Fibroblast of pulmonary artery (primary cell): ENCODE results near the gene FAM50A.
A peak's percentile ranks its signal among the peaks of the same experiment; 100 is the strongest.

Experiments used
- DNase-seq: peaks from one replicate; pipeline ENCODE4 v3.0.0-alpha.2; 2010; ENCODE audit warnings: low read depth
- H3K4me3 ChIP-seq: replicated peaks from 2 replicates; pipeline ENCODE4 v1.5.1; 2011; ENCODE audit warnings: low read depth, mild to moderate bottlenecking, control low read depth, low read length, moderate library complexity
- TF ChIP-seq, protein P1 (sequence below): IDR thresholded peaks from 2 replicates; pipeline ENCODE4 v1.5.1; 2011; ENCODE audit warnings: mild to moderate bottlenecking, control low read depth, low read length, inconsistent platforms; ENCODE audit errors: missing control alignments

Gene FAM50A

GRCh38 chrX:154481195-154481594, 37.3 kb downstream of the FAM50A start:
- H3K4me3 ChIP-seq: no peak overlapping the region

GRCh38 chrX:154481911-154482601, 38.1 kb downstream of the FAM50A start:
- no peak overlapping the region for H3K4me3 ChIP-seq
- DNase-seq: no peak
- TF ChIP-seq, protein P1, sequence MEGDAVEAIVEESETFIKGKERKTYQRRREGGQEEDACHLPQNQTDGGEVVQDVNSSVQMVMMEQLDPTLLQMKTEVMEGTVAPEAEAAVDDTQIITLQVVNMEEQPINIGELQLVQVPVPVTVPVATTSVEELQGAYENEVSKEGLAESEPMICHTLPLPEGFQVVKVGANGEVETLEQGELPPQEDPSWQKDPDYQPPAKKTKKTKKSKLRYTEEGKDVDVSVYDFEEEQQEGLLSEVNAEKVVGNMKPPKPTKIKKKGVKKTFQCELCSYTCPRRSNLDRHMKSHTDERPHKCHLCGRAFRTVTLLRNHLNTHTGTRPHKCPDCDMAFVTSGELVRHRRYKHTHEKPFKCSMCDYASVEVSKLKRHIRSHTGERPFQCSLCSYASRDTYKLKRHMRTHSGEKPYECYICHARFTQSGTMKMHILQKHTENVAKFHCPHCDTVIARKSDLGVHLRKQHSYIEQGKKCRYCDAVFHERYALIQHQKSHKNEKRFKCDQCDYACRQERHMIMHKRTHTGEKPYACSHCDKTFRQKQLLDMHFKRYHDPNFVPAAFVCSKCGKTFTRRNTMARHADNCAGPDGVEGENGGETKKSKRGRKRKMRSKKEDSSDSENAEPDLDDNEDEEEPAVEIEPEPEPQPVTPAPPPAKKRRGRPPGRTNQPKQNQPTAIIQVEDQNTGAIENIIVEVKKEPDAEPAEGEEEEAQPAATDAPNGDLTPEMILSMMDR: no peak

More at GRCh38 chrX:154481195-154481594, 37.3 kb downstream of the FAM50A start:
- no peak for DNase-seq
- TF ChIP-seq, protein P1: no peak

DNA sequence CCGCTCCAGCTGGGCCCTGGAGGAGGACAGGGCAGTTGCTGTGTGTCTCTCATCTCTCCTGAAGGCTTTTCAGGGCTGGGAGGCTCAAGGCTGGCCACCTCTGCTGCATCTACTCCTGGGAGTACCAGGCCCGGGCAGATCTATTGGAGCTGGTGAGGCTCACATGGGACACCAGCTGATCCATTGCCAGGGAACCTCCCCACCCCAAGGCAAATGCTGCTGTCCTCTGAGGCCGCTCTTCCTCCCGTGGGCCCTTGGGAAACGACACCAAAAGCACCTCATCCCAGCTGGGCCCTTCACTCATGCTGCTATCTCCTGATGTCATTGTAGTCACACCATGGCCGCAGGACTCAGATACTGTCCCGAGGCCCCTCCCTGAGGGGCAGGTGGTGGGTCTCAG, 38.8 kb downstream of the FAM50A start:
- TF ChIP-seq, protein P1: no peak
- DNase-seq: no peak
- no peak overlapping the region for H3K4me3 ChIP-seq

DNA sequence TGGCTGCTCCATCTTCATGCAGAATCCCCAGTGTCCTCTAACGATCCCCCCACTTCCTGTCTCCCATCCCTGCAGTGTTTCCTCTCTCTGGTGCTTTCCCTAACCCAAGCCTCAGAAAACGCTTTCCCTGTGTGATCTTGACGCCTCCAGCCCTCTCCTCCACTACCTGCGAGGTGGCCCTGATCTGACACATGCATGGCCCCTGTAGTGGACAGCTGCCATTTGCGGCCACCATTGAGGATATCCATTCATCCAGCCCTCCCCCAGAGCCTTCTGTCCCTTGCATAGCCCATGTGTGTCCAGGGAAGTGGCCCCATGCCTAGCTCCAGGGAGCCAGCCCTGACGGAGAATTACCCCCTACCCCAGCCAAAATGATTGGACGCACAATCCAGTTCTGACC, 39.4 kb downstream of the FAM50A start:
- DNase-seq: no peak
- no peak overlapping the region for H3K4me3 ChIP-seq
- TF ChIP-seq, protein P1: no peak

- DNase-seq: no peak
Observed at GRCh38 chrX:154484255-154485149, 40.6 kb downstream of the FAM50A start.

GRCh38 chrX:154485150-154486051, 41.5 kb downstream of the FAM50A start:
- TF ChIP-seq, protein P1: no peak
- no peak for DNase-seq
- H3K4me3 ChIP-seq: peak overlapping the region; percentile 57

More at GRCh38 chrX:154484255-154485149, 40.6 kb downstream of the FAM50A start:
- TF ChIP-seq, protein P1: no peak
- H3K4me3 ChIP-seq: no peak overlapping the region
